Panc1 (cell line): ENCODE measurements around the gene THSD7A.

Experiments used
- CTCF ChIP-seq: fragments of 450-650 bp; IDR thresholded peaks from 2 replicates; pipeline ENCODE4 v1.5.1; 2017; ENCODE audit warnings: mild to moderate bottlenecking
- POLR2AphosphoS5 ChIP-seq: IDR thresholded peaks from 2 replicates; pipeline ENCODE4 v1.6.1; 2012; ENCODE audit warnings: mild to moderate bottlenecking, low read depth, low read length, moderate library complexity
- REST ChIP-seq, 2 experiments: IDR thresholded peaks; 2 replicates each; pipeline ENCODE4 v1.6.1; 2011 to 2012; ENCODE audit warnings: low read depth in 2 of 2, control low read depth in 1 of 2, low read length in 1 of 2, mild to moderate bottlenecking in 1 of 2, moderate library complexity in 1 of 2; ENCODE audit not compliant: insufficient read depth in 1 of 2
- SIN3A ChIP-seq: IDR thresholded peaks from 2 replicates; pipeline ENCODE4 v1.6.1; 2012; ENCODE audit warnings: low read depth, mild to moderate bottlenecking, low read length, moderate library complexity, borderline replicate concordance; ENCODE audit not compliant: insufficient read depth
- TCF7L2 ChIP-seq: IDR thresholded peaks from 2 replicates; pipeline ENCODE4 v1.6.1; 2011; ENCODE audit warnings: mild to moderate bottlenecking, low read depth, low read length, inconsistent platforms

DNA sequence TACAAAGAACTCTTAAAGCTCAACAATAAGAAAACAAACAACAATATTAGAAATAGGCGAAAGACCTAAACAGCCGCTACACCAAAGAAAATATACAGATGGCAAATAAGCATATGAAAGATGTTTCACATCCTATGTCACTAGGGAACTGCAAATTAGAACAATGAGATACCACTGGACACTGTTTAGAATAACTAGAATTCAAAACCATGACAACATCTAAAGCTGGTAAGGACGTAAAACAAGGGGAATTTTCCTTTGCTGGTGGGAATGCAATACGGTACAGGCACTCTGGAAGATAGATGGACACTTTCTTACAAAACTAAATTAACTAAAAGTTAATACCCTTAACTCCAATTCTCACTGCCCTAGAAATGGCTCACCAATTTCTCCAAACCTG, 44.5 kb downstream of the THSD7A start:
- TF ChIP-seq CTCF (no peak), REST (IDR thresholded peaks at IDR 0.05; ENCODE audit: insufficient read depth in 1 of 2, low read depth in 2 of 2, low read length in 1 of 2) (no peak), POLR2AphosphoS5 (no peak), TCF7L2 (no peak), SIN3A (no peak)
